VCaP (cell line): ENCODE results near the gene KIF13A.

Experiments
- H3K27ac ChIP-seq: fragments of 450-650 bp; 2 replicates; pipeline ENCODE4 v1.5.1; 2017
- TF ChIP-seq, protein P1 (sequence below): fragments of 450-650 bp; conservative IDR thresholded peaks from 2 replicates; pipeline ENCODE4 v1.5.1; 2017; ENCODE audit warnings: mild to moderate bottlenecking, moderate library complexity

The KIF13A gene

DNA sequence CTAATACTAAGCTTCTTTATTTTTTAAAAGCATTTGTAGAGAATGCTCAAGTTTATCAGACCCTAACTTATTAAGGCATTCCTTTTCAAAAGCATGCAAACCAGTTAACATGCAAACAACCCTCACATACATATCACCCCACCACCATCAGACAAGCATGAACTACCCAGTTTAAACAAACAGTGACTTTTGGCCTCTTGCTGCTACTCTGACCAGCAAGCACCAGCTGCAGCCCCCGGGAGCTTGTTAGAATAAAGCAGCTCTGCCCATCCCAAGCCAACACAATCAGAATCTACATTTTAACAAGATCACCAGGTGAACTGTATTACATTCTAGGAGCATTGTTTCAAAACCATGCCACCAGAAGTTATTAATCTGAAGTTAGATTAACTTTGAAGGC lies 274.9 kb downstream of the KIF13A start:
- TF ChIP-seq, protein P1, sequence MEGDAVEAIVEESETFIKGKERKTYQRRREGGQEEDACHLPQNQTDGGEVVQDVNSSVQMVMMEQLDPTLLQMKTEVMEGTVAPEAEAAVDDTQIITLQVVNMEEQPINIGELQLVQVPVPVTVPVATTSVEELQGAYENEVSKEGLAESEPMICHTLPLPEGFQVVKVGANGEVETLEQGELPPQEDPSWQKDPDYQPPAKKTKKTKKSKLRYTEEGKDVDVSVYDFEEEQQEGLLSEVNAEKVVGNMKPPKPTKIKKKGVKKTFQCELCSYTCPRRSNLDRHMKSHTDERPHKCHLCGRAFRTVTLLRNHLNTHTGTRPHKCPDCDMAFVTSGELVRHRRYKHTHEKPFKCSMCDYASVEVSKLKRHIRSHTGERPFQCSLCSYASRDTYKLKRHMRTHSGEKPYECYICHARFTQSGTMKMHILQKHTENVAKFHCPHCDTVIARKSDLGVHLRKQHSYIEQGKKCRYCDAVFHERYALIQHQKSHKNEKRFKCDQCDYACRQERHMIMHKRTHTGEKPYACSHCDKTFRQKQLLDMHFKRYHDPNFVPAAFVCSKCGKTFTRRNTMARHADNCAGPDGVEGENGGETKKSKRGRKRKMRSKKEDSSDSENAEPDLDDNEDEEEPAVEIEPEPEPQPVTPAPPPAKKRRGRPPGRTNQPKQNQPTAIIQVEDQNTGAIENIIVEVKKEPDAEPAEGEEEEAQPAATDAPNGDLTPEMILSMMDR = no peak

DNA sequence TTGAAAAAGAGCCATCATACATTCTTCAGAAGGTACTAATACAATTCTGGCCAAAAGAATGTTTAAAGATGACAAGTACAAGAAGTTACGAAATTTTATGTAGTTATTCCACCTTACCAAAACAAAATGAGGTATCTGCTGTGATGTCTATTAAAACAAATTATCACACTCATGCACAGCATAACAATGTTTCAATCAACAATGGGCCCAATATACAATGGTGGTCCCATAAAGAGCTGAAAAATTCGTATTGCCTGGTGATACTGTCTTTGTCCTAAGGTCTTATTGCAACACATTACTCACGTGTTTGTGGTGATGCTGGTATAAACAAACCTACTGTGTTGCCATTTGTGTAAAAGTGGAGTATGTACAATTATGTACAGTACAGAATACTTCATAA lies 277.1 kb downstream of the KIF13A start:
- TF ChIP-seq, protein P1 = no peak
- H3K27ac ChIP-seq = no peak overlapping the region

More for the DNA sequence above, 274.9 kb downstream of the KIF13A start:
- no peak overlapping the region for H3K27ac ChIP-seq

DNA sequence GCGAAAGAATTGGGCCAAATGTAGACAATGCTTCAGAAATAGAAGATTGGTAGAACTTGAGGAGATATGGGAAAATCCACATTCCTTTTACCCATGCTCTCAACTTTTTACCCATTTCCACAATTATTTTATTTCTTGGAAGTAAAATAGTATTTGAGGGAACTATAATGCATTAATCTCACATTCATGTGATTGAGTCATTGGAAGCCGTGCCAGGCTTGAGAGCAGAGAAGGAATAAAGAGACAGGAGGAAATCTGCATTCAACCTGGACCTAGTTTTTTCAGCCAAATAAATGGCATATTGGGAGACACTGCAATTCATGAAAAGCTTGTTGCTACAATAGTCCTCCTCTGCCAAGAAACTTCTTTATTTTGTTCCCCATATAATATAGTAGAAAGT lies 278.0 kb downstream of the KIF13A start:
- no peak overlapping the region for H3K27ac ChIP-seq
- TF ChIP-seq, protein P1 = no peak
